ENCODE measurements around the gene PGM1.

Gene PGM1

GRCh38 chr1:63624911-63625310 lies 31.7 kb downstream of the PGM1 start:
- in situ Hi-C loops (cut with HindIII; ENCODE audit: low sequenced_read_pairs): no loop called here
- no peak overlapping the region for H3K4me3 ChIP-seq (ENCODE audit: low read depth, low read length)
- DNase-seq (ENCODE audit: low read depth): no peak
- TF ChIP-seq CTCF (IDR thresholded peaks at IDR 0.05; ENCODE audit: low read depth, low read length, missing control alignments): peak; percentile 24

- in situ Hi-C loops (cut with HindIII; ENCODE audit: low sequenced_read_pairs): no loop called here
- no peak for DNase-seq (ENCODE audit: low read depth)
- TF ChIP-seq CTCF (IDR thresholded peaks at IDR 0.05; ENCODE audit: low read depth, low read length, missing control alignments): no peak
- no peak overlapping the region for H3K4me3 ChIP-seq (ENCODE audit: low read depth, low read length)
Measured at GRCh38 chr1:63626222-63626621, 33.0 kb downstream of the PGM1 start.

DNA sequence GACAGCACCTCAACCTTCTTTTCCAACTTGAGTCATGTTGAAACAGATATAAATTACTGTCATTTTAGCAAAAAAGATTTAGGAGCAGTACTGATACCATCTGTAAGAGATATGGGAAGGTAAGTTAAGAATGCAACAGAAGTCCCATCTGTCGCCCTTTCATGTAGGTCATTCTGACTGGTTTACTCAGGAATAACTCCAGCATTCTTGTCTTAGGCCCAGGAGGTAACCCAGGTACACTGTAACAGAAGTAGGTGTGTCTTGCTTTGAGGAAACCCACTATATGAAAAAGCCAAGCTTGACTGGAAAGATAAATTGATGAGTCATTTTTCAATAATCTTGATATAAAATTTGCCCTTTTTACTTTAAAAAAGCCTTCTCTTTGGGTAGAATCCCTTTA lies 35.4 kb downstream of the PGM1 start:
- TF ChIP-seq CTCF (IDR thresholded peaks at IDR 0.05; ENCODE audit: low read depth, low read length, missing control alignments): no peak
- no peak for DNase-seq (ENCODE audit: low read depth)
- in situ Hi-C loops (cut with HindIII; ENCODE audit: low sequenced_read_pairs): no loop called here

GRCh38 chr1:63630238-63630637 lies 37.0 kb downstream of the PGM1 start:
- no peak for TF ChIP-seq CTCF (IDR thresholded peaks at IDR 0.05; ENCODE audit: low read depth, low read length, missing control alignments)
- no peak for DNase-seq (ENCODE audit: low read depth)
- H3K4me3 ChIP-seq (ENCODE audit: low read depth, low read length): no peak overlapping the region
- in situ Hi-C loops (cut with HindIII; ENCODE audit: low sequenced_read_pairs): no loop called here

More for the DNA sequence above, 35.4 kb downstream of the PGM1 start:
- no peak overlapping the region for H3K4me3 ChIP-seq (ENCODE audit: low read depth, low read length)

- no peak for DNase-seq (ENCODE audit: low read depth)
- no peak overlapping the region for H3K4me3 ChIP-seq (ENCODE audit: low read depth, low read length)
- in situ Hi-C loops (cut with HindIII; ENCODE audit: low sequenced_read_pairs): no loop called here
- TF ChIP-seq CTCF (IDR thresholded peaks at IDR 0.05; ENCODE audit: low read depth, low read length, missing control alignments): no peak
Measured at GRCh38 chr1:63630666-63631065, 37.5 kb downstream of the PGM1 start.

DNA sequence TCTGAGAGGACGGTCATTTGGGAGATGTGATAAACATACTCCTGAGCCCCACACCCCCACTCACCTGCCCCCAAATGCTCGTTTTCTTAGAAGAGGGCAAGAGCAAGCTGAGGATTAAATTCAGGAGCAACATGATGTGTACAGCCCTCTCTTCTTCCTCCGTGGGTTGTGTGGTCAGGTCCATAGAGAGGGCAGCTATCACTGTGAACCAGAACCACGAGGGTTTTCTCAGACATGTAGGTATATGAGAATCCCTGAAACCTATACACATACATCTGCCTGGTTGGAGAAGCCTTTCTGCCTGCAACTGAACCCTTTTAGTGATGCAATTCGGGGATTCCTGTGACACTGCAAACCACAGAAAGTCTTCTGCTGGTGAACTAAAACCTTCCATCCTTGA lies 38.9 kb downstream of the PGM1 start:
- in situ Hi-C loops (cut with HindIII; ENCODE audit: low sequenced_read_pairs): no loop called here
- no peak for TF ChIP-seq CTCF (IDR thresholded peaks at IDR 0.05; ENCODE audit: low read depth, low read length, missing control alignments)
- no peak for DNase-seq (ENCODE audit: low read depth)
- H3K4me3 ChIP-seq (ENCODE audit: low read depth, low read length): no peak overlapping the region

- no peak for DNase-seq (ENCODE audit: low read depth)
- TF ChIP-seq CTCF (IDR thresholded peaks at IDR 0.05; ENCODE audit: low read depth, low read length, missing control alignments): no peak
- in situ Hi-C loops (cut with HindIII; ENCODE audit: low sequenced_read_pairs): no loop called here
- no peak overlapping the region for H3K4me3 ChIP-seq (ENCODE audit: low read depth, low read length)
Measured at GRCh38 chr1:63633281-63633680, 40.1 kb downstream of the PGM1 start.

Data from astrocyte of the cerebellum (primary cell).